HT1080 (cell line): ENCODE measurements around the gene OR52B6. TPM values are rescaled to one million over a fixed set of nuclear protein-coding genes. Genes with fewer than 3 reads are reported as not detected.
A peak's percentile ranks its signal among the peaks of the same experiment; 100 is the strongest.
"Not testable (repeated sequence)": the region's sequence is repeated elsewhere in the genome, so short reads cannot be mapped to it uniquely, and the experiment has no call there.

Experiments used
- DNase-seq: peaks from one replicate; pipeline ENCODE4 v3.0.0-alpha.2; 2015; ENCODE audit warnings: low read depth
- polyA plus RNA-seq, 2 experiments: library from polyadenylated mRNA; depleted of rRNA; stranded (reverse); fragments of >200 nt; gene quantifications; 2 replicates each; pipeline ENCODE4 v1.2.3, GENCODE V29; 2015
- total RNA-seq: library from RNA; depleted of rRNA; stranded (reverse); fragments of >200 nt; shearing (Covaris generic); gene quantifications from 2 replicates; pipeline ENCODE4 v1.2.3, GENCODE V29; 2014; rRNA removed

OR52B6 gene
- not detected in 2 replicates for total RNA-seq
- polyA plus RNA-seq (2015; cell fraction: cytosol; rRNA removed), result not detected in 2 replicates
- polyA plus RNA-seq (2015; cell fraction: nucleus; rRNA removed), result not detected in 2 replicates

GRCh38 chr11:5580577-5580976 lies at the start of gene OR52B6:
Gene OR52B6 (plus strand): TSS chr11:5580877. CDS start chr11:5580877, 0 bp downstream.
- no peak for DNase-seq

- DNase-seq, result no peak
Observed at GRCh38 chr11:5531053-5531831, 49.4 kb upstream of the OR52B6 start.

- no peak for DNase-seq
Observed at GRCh38 chr11:5534046-5534445, 46.6 kb upstream of the OR52B6 start.

- DNase-seq, result no peak
Observed at GRCh38 chr11:5536482-5536881, 44.2 kb upstream of the OR52B6 start.

- DNase-seq, result no peak
Observed at GRCh38 chr11:5541427-5541826, 39.2 kb upstream of the OR52B6 start.

GRCh38 chr11:5546457-5546856 lies 34.2 kb upstream of the OR52B6 start:
- no peak for DNase-seq

- no peak for DNase-seq
Observed at GRCh38 chr11:5547982-5548381, 32.7 kb upstream of the OR52B6 start.

- DNase-seq, result no peak
Observed at GRCh38 chr11:5548440-5548839, 32.2 kb upstream of the OR52B6 start, which contains the start of gene OR52H1. Gene OR52H1 (minus strand): TSS chr11:5548540. CDS start chr11:5545505, 3,035 bp downstream.

- peak; percentile 97 for DNase-seq
Observed at GRCh38 chr11:5550440-5551095, 30.1 kb upstream of the OR52B6 start.

GRCh38 chr11:5553343-5553742 lies 27.3 kb upstream of the OR52B6 start:
- peak; percentile 26 for DNase-seq

GRCh38 chr11:5556596-5557188 lies 24.0 kb upstream of the OR52B6 start:
- DNase-seq, result no peak

GRCh38 chr11:5557751-5558150 lies 22.9 kb upstream of the OR52B6 start:
- DNase-seq, result no peak

- DNase-seq, result peak; percentile 72
Observed at GRCh38 chr11:5564259-5565019, 16.2 kb upstream of the OR52B6 start.

GRCh38 chr11:5574654-5575053 lies 6.0 kb upstream of the OR52B6 start:
- DNase-seq, result no peak

GRCh38 chr11:5575152-5575551 lies 5.5 kb upstream of the OR52B6 start:
- no peak for DNase-seq

- DNase-seq, result no peak
Observed at GRCh38 chr11:5577101-5577500, 3.6 kb upstream of the OR52B6 start.

GRCh38 chr11:5581014-5581413 lies 337 bp downstream of the OR52B6 start:
- no peak for DNase-seq

GRCh38 chr11:5584458-5584857 lies 3.8 kb downstream of the OR52B6 start:
- DNase-seq, result not testable (repeated sequence)

GRCh38 chr11:5589906-5590305 lies 9.2 kb downstream of the OR52B6 start:
- DNase-seq, result not testable (repeated sequence)

- no peak for DNase-seq
Observed at GRCh38 chr11:5591613-5592012, 10.9 kb downstream of the OR52B6 start.

- DNase-seq, result no peak
Observed at GRCh38 chr11:5592615-5593014, 11.9 kb downstream of the OR52B6 start.
